Measurements from ENCODE around the gene LIF.

The LIF gene

DNA sequence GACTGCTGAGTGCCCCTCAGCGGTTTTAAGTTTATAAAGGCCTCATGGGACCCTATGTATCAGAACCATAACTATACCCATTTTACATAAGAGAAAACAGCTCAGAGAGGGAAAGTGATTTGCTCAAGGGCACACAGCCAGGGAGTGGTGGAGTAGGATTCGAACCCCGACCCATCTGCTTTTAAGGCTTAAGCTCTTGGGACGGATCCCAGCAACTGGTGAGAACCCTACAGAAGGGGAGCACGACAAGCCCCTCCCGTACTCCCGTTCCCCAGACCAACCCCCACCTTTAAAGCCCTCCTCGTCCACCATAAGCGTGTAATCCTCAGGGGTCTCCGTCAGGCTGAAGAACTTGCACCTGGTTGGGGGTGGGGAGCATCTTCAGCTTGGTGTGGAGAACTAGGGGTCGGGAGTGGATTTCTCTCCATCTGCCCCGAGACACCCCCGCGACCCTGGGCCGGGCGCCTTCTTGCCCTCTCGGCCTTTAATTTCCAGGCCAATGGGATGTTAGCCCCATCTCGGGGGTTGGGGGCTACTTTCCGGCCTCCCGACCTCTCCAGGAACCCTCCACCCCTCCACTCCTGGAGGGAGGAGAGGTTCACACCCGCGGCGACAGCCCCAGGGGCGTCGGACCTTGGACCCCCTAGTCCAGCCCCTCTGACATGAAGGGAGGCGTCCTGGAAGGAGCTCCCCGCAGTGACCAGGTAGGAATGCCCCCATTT lies 42.0 kb upstream of the LIF start:
- TF ChIP-seq POU6F1 (CRISPR knock-in tag; IDR thresholded peaks at IDR 0.05; ENCODE audit: borderline replicate concordance, low read depth) (no peak), CSDC2 (CRISPR knock-in tag; IDR thresholded peaks at IDR 0.05) (no peak), OSR1 (CRISPR knock-in tag; IDR thresholded peaks at IDR 0.05) (no peak), ZNF70 (CRISPR knock-in tag; IDR thresholded peaks at IDR 0.05) (no peak), TCF4 (CRISPR knock-in tag; IDR thresholded peaks at IDR 0.05; ENCODE audit: borderline replicate concordance) (no peak), ARNTL (CRISPR knock-in tag; IDR thresholded peaks at IDR 0.05; ENCODE audit: borderline replicate concordance, low read depth) (no peak), ZFP3 (CRISPR knock-in tag; IDR thresholded peaks at IDR 0.05) (no peak), CSRNP3 (CRISPR knock-in tag; IDR thresholded peaks at IDR 0.05) (no peak), SNAI2 (CRISPR knock-in tag; IDR thresholded peaks at IDR 0.05) (no peak), ZNF565 (CRISPR knock-in tag; conservative IDR thresholded peaks at IDR 0.05; ENCODE audit: low read depth) (no peak), TOX (CRISPR knock-in tag; IDR thresholded peaks at IDR 0.05; ENCODE audit: borderline replicate concordance) (no peak), RARB (CRISPR knock-in tag; IDR thresholded peaks at IDR 0.05) (no peak), ISL1 (CRISPR knock-in tag; IDR thresholded peaks at IDR 0.05) (no peak), PATZ1 (CRISPR knock-in tag; IDR thresholded peaks at IDR 0.05; ENCODE audit: borderline replicate concordance) (no peak), ZC3H10 (CRISPR knock-in tag; IDR thresholded peaks at IDR 0.05) (no peak), BACH2 (CRISPR knock-in tag; IDR thresholded peaks at IDR 0.05; ENCODE audit: borderline replicate concordance) (no peak), GLIS3 (CRISPR knock-in tag; IDR thresholded peaks at IDR 0.05) (no peak), PPARA (CRISPR knock-in tag; IDR thresholded peaks at IDR 0.05; ENCODE audit: borderline replicate concordance) (no peak)
- TF ChIP-seq, protein P1, sequence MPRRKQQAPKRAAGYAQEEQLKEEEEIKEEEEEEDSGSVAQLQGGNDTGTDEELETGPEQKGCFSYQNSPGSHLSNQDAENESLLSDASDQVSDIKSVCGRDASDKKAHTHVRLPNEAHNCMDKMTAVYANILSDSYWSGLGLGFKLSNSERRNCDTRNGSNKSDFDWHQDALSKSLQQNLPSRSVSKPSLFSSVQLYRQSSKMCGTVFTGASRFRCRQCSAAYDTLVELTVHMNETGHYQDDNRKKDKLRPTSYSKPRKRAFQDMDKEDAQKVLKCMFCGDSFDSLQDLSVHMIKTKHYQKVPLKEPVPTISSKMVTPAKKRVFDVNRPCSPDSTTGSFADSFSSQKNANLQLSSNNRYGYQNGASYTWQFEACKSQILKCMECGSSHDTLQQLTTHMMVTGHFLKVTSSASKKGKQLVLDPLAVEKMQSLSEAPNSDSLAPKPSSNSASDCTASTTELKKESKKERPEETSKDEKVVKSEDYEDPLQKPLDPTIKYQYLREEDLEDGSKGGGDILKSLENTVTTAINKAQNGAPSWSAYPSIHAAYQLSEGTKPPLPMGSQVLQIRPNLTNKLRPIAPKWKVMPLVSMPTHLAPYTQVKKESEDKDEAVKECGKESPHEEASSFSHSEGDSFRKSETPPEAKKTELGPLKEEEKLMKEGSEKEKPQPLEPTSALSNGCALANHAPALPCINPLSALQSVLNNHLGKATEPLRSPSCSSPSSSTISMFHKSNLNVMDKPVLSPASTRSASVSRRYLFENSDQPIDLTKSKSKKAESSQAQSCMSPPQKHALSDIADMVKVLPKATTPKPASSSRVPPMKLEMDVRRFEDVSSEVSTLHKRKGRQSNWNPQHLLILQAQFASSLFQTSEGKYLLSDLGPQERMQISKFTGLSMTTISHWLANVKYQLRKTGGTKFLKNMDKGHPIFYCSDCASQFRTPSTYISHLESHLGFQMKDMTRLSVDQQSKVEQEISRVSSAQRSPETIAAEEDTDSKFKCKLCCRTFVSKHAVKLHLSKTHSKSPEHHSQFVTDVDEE (CRISPR knock-in tag; IDR thresholded peaks at IDR 0.05): no peak
- TF ChIP-seq, protein P2, sequence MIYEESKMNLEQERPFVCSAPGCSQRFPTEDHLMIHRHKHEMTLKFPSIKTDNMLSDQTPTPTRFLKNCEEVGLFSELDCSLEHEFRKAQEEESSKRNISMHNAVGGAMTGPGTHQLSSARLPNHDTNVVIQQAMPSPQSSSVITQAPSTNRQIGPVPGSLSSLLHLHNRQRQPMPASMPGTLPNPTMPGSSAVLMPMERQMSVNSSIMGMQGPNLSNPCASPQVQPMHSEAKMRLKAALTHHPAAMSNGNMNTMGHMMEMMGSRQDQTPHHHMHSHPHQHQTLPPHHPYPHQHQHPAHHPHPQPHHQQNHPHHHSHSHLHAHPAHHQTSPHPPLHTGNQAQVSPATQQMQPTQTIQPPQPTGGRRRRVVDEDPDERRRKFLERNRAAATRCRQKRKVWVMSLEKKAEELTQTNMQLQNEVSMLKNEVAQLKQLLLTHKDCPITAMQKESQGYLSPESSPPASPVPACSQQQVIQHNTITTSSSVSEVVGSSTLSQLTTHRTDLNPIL (CRISPR knock-in tag; IDR thresholded peaks at IDR 0.05; ENCODE audit: low read depth): no peak
- no peak for ATAC-seq

DNA sequence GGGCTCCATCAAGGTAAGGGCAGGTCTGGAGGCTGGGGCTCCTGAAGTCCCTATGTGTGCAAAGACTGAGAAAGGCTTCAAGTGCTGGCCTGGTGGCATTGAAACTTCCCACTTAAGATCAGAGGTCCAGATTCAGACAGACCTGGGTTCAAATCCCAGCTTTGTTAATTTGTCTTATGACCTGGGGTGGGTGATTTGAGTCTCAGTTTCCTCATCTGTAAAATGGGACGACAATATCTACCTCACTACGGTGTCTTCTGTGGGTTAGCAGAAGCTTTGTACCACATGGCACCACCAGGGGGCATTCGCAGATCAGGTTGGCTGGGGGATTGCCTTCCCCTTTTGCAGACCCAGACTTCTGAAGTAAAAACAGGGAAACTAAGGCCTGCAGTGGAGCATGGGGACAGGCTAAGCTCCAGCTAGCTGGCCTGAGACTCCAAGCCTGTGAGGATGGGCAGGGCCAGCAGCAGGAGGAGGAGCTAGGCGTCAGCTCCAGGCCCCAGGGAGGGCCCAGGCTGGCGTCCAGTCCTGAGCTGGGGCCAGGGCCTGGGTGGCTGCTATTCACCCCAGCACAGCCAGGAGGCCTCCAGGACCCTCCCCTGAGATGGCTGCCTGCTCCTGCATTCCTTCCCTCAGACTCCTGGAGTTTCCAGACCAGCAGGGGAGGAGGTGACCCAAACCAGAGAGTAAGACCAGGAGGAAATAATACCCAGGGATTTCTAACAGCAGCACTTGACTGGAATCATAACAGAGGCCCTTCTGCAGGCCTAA lies 41.3 kb upstream of the LIF start:
- ATAC-seq: peak; percentile 80
- TF ChIP-seq RARB (CRISPR knock-in tag; IDR thresholded peaks at IDR 0.05) (no peak), ISL1 (CRISPR knock-in tag; IDR thresholded peaks at IDR 0.05) (no peak), TOX (CRISPR knock-in tag; IDR thresholded peaks at IDR 0.05; ENCODE audit: borderline replicate concordance) (no peak), ZC3H10 (CRISPR knock-in tag; IDR thresholded peaks at IDR 0.05) (no peak), OSR1 (CRISPR knock-in tag; IDR thresholded peaks at IDR 0.05) (no peak), SNAI2 (CRISPR knock-in tag; IDR thresholded peaks at IDR 0.05) (no peak), TCF4 (CRISPR knock-in tag; IDR thresholded peaks at IDR 0.05; ENCODE audit: borderline replicate concordance) (no peak)
- TF ChIP-seq, protein P1 (CRISPR knock-in tag; IDR thresholded peaks at IDR 0.05): 0 out of 2 replicates have a peak, but pooled peaks have one; percentile 21

Measured in SK-N-SH treated with all-trans-retinoic acid at 6 μM for 48 hours (cell line).